HCT116 (cell line): ENCODE data around the gene PRKG1. TPM values are rescaled to one million over a fixed set of nuclear protein-coding genes. Genes with fewer than 3 reads are reported as not detected.

Experiments
- ATAC-seq: fragments of 200-7000 bp; cut with Tn5 transposase; 2 replicates; pipeline ENCODE4 v1.9.1; 2020; ENCODE audit warnings: mild to moderate bottlenecking, moderate library complexity
- BruUV-seq: library from RNA; stranded (reverse); fragments of 400-500 nt; replicated peaks from 2 replicates; lab custom pipeline; 2021; lab: Mats Ljungman, UMichigan
- CTCF ChIA-PET: fragments of 300-600 bp; sonication (Branson Sonifier 250); formaldehyde crosslinking; loops from one replicate; lab custom pipeline; 2021; ENCODE audit warnings: antibody characterized with exemption; lab: Charles Lee
- POLR2A ChIA-PET: fragments of 300-600, 350-600 bp; sonication (Branson Sonifier 250); formaldehyde crosslinking; loops from one replicate; lab custom pipeline; 2021; ENCODE audit warnings: antibody characterized with exemption; lab: Charles Lee
- RAD21 ChIA-PET, 2 experiments: fragments of 300-600 bp; sonication (Branson Sonifier 250); formaldehyde crosslinking; loops; one replicate each; lab custom pipeline; 2023; ENCODE audit warnings: low total read pairs in 2 of 2; ENCODE audit not compliant: uncharacterized antibody in 2 of 2, unreplicated experiment in 2 of 2, low non-redundant PET in 1 of 2; lab: Charles Lee
- DNase-seq: peaks from one replicate; pipeline ENCODE4 v3.0.0-alpha.2; 2010; ENCODE audit warnings: low read depth, low spot score
- H2AFZ ChIP-seq: fragments of 200-600 bp; shearing (Covaris generic), sonication (generic); 2 replicates; pipeline ENCODE4 v1.6.1; 2017; ENCODE audit warnings: low read depth, mixed run types, mixed read lengths, antibody characterized with exemption, low read length; ENCODE audit not compliant: poor library complexity, severe bottlenecking
- H3K27ac ChIP-seq: 2 replicates; pipeline ENCODE4 v1.5.1; 2012; ENCODE audit warnings: low read depth, low read length
- H3K27me3 ChIP-seq: fragments of 200-600 bp; sonication (generic); 2 replicates; pipeline ENCODE4 v1.6.1; 2016; ENCODE audit warnings: mixed run types, low read length, mixed read lengths; ENCODE audit not compliant: insufficient read depth
- H3K36me3 ChIP-seq, 2 experiments: fragments of 200-500 bp in 1 of 2; fragments of 200-600 bp in 1 of 2; sonication (Bioruptor generic) in 1 of 2; sonication (generic) in 1 of 2; 2 replicates each; pipeline versions ENCODE4 v1.5.1 to v1.6.1; 2014 to 2016; ENCODE audit warnings: low read length in 2 of 2, inconsistent platforms in 1 of 2, mixed read lengths in 1 of 2, mixed run types in 1 of 2; ENCODE audit not compliant: insufficient read depth in 2 of 2, control insufficient read depth in 1 of 2
- H3K4me1 ChIP-seq, 2 experiments: fragments of 200-600 bp in 1 of 2; sonication (generic) in 1 of 2; 2 replicates each; pipeline versions ENCODE4 v1.5.1 to v1.6.1; 2012 to 2017; ENCODE audit warnings: low read length in 2 of 2, inconsistent platforms in 1 of 2, mild to moderate bottlenecking in 1 of 2, mixed read lengths in 1 of 2, mixed run types in 1 of 2, moderate library complexity in 1 of 2; ENCODE audit not compliant: insufficient read depth in 2 of 2, control insufficient read depth in 1 of 2
- H3K4me2 ChIP-seq: fragments of 200-600 bp; sonication (generic); 2 replicates; pipeline ENCODE4 v1.6.1; 2017; ENCODE audit warnings: mixed run types, low read length, mixed read lengths
- H3K4me3 ChIP-seq, 2 experiments: fragments of 200-600 bp in 1 of 2; sonication (generic) in 1 of 2; replicated peaks in 1 of 2; 2 replicates each; pipeline ENCODE4 v1.5.1; 2011 to 2016; ENCODE audit warnings: low read length in 2 of 2, control low read depth in 1 of 2, low read depth in 1 of 2, mild to moderate bottlenecking in 1 of 2, mixed read lengths in 1 of 2, mixed run types in 1 of 2
- H3K79me2 ChIP-seq: fragments of 200-600 bp; sonication (generic); 2 replicates; pipeline ENCODE4 v1.6.1; 2017; ENCODE audit warnings: mild to moderate bottlenecking, mixed run types, low read length, moderate library complexity, mixed read lengths; ENCODE audit not compliant: insufficient read depth
- H3K9ac ChIP-seq: fragments of 200-600 bp; sonication (generic); 2 replicates; pipeline ENCODE4 v1.6.1; 2016; ENCODE audit warnings: low read length, mixed read lengths
- H3K9me2 ChIP-seq: fragments of 200-600 bp; sonication (generic), shearing (Covaris generic); 2 replicates; pipeline ENCODE4 v1.6.1; 2017; ENCODE audit warnings: mixed run types, mild to moderate bottlenecking, moderate library complexity; ENCODE audit not compliant: insufficient read depth
- H3K9me3 ChIP-seq, 2 experiments: fragments of 200-500 bp in 1 of 2; fragments of 200-600 bp in 1 of 2; sonication (Bioruptor generic) in 1 of 2; sonication (generic) in 1 of 2; 2 replicates each; pipeline ENCODE4 v1.6.1; 2014 to 2017; ENCODE audit warnings: low read length in 2 of 2, mixed read lengths in 2 of 2, inconsistent platforms in 1 of 2, low read depth in 1 of 2, mild to moderate bottlenecking in 1 of 2, mixed run types in 1 of 2, moderate library complexity in 1 of 2; ENCODE audit not compliant: control insufficient read depth in 1 of 2, insufficient read depth in 1 of 2
- H4K20me1 ChIP-seq: fragments of 200-600 bp; sonication (generic), shearing (Covaris generic); 2 replicates; pipeline ENCODE4 v1.6.1; 2017; ENCODE audit warnings: mixed run types, mild to moderate bottlenecking, moderate library complexity; ENCODE audit not compliant: insufficient read depth
- CEBPB ChIP-seq: IDR thresholded peaks from 2 replicates; pipeline ENCODE4 v1.6.1; 2012; ENCODE audit warnings: low read depth
- CTCF ChIP-seq, 3 experiments: fragments of 200-600 bp in 1 of 3; sonication (generic) in 1 of 3; IDR thresholded peaks in 2 of 3; conservative IDR thresholded peaks in 1 of 3; 2 replicates each; pipeline ENCODE4 v1.5.1; 2012 to 2017; ENCODE audit warnings: low read depth in 2 of 3, low read length in 2 of 3, antibody characterized with exemption in 1 of 3, borderline replicate concordance in 1 of 3, control low read depth in 1 of 3, mild to moderate bottlenecking in 1 of 3, mixed read lengths in 1 of 3, mixed run types in 1 of 3, moderate library complexity in 1 of 3; ENCODE audit not compliant: insufficient read depth in 1 of 3
- EGR1 ChIP-seq: IDR thresholded peaks from 2 replicates; pipeline ENCODE4 v1.6.1; 2012; ENCODE audit warnings: low read depth
- ELF1 ChIP-seq: IDR thresholded peaks from 2 replicates; pipeline ENCODE4 v1.6.1; 2012; ENCODE audit warnings: low read depth, borderline replicate concordance
- EZH2 ChIP-seq: fragments of 200-600 bp; sonication (generic); IDR thresholded peaks from 2 replicates; pipeline ENCODE4 v1.6.1; 2017; ENCODE audit warnings: antibody characterized with exemption, mixed run types
- EZH2phosphoT487 ChIP-seq: fragments of 200-600 bp; IDR thresholded peaks from 2 replicates; pipeline ENCODE4 v1.6.1; 2018; ENCODE audit warnings: antibody characterized with exemption, borderline replicate concordance
- FOSL1 ChIP-seq: IDR thresholded peaks from 2 replicates; pipeline ENCODE4 v1.6.1; 2012; ENCODE audit warnings: low read depth
- JUND ChIP-seq: IDR thresholded peaks from 2 replicates; pipeline ENCODE4 v1.6.1; 2012
- MAX ChIP-seq: IDR thresholded peaks from 2 replicates; pipeline ENCODE4 v1.6.1; 2012
- POLR2AphosphoS5 ChIP-seq: IDR thresholded peaks from 2 replicates; pipeline ENCODE4 v1.6.1; 2011; ENCODE audit warnings: mild to moderate bottlenecking, low read depth, low read length, moderate library complexity
- RAD21 ChIP-seq: IDR thresholded peaks from 2 replicates; pipeline ENCODE4 v1.6.1; 2012; ENCODE audit warnings: low read depth, mild to moderate bottlenecking
- SP1 ChIP-seq: IDR thresholded peaks from 2 replicates; pipeline ENCODE4 v1.6.1; 2012; ENCODE audit warnings: low read depth
- TCF7L2 ChIP-seq: IDR thresholded peaks from 2 replicates; pipeline ENCODE4 v1.7.0; 2011; ENCODE audit warnings: borderline replicate concordance, inconsistent platforms; ENCODE audit not compliant: insufficient read depth, insufficient read length; ENCODE audit errors: extremely low read depth
- YY1 ChIP-seq: IDR thresholded peaks from 2 replicates; pipeline ENCODE4 v1.6.1; 2011; ENCODE audit warnings: low read length, low read depth, moderate library complexity, mild to moderate bottlenecking; ENCODE audit not compliant: insufficient replicate concordance; ENCODE audit errors: extremely low read depth
- ZBTB33 ChIP-seq: IDR thresholded peaks from 2 replicates; pipeline ENCODE4 v1.6.1; 2011; ENCODE audit warnings: mild to moderate bottlenecking, low read length, moderate library complexity; ENCODE audit not compliant: insufficient replicate concordance; ENCODE audit errors: extremely low read depth
- ZFX ChIP-seq: fragments of 450-650 bp; IDR thresholded peaks from 2 replicates; pipeline ENCODE4 v1.6.1; 2017
- ZNF274 ChIP-seq: fragments of 200-500 bp; sonication (Bioruptor generic); IDR thresholded peaks from 2 replicates; pipeline ENCODE4 v1.6.1; 2014; ENCODE audit warnings: mild to moderate bottlenecking, low read depth, low read length, inconsistent platforms
- intact Hi-C: fragments of 100-400 bp; cut with micrococcal nuclease; formaldehyde crosslinking; loops from 2 replicates; pipeline ENCODE4 v1.10.0; 2022
- total RNA-seq: library from RNA; stranded (reverse); gene quantifications from one replicate; pipeline ENCODE4 v1.2.1, GENCODE V29; 2021; ENCODE audit not compliant: unreplicated experiment

Gene PRKG1
- total RNA-seq, 1 experiment from 2014 or later = 1.4 TPM

GRCh38 chr10:51759896-51760534 lies 685.7 kb downstream of the PRKG1 start:
- H3K9me3 ChIP-seq = no peaks in the 10 kb centered on the region
- no peak overlapping the region for H3K27ac ChIP-seq
- no peaks in the 10 kb centered on the region for H4K20me1 ChIP-seq
- ChIA-PET RAD21 (no interaction called here), POLR2A (no interaction called here), CTCF (no interaction called here)
- no peaks in the 10 kb centered on the region for H3K4me1 ChIP-seq
- no peaks in the 10 kb centered on the region for H3K9me2 ChIP-seq
- no peak overlapping the region for H3K4me2 ChIP-seq
- no peak for DNase-seq
- TF ChIP-seq ZBTB33 = no peak
- no peak for TF ChIP-seq ZFX
- TF ChIP-seq YY1 = no peak
- TF ChIP-seq POLR2AphosphoS5 = no peak
- TF ChIP-seq EGR1 = no peak
- TF ChIP-seq ZNF274 = no peak
- TF ChIP-seq TCF7L2 = no peak
- no peak for TF ChIP-seq RAD21
- no peak for TF ChIP-seq EZH2
- TF ChIP-seq CTCF (IDR thresholded peaks at IDR 0.05 in 2 of 3, conservative IDR thresholded peaks at IDR 0.05 in 1 of 3; ENCODE audit: borderline replicate concordance in 1 of 3, insufficient read depth in 1 of 3, low read depth in 2 of 3, low read length in 2 of 3) = no peak
- TF ChIP-seq CEBPB = no peak
- no peak for TF ChIP-seq EZH2phosphoT487
- TF ChIP-seq MAX = no peak
- no peak for TF ChIP-seq ELF1
- TF ChIP-seq SP1 = no peak
- no peak for TF ChIP-seq JUND
- TF ChIP-seq FOSL1 = no peak
- ATAC-seq = no peak
- no peaks in the 10 kb centered on the region for H3K27me3 ChIP-seq
- H3K9ac ChIP-seq = no peak overlapping the region
- no peak overlapping the region for H3K4me3 ChIP-seq
- H3K79me2 ChIP-seq = no peaks in the 10 kb centered on the region
- intact Hi-C loops = no loop called here
- no peaks in the 10 kb centered on the region for H3K36me3 ChIP-seq
- no TSS peak for BruUV-seq
- H2AFZ ChIP-seq = no peak overlapping the region
